Retinal pigment epithelial cell (primary cell): ENCODE results near the gene KCTD20.
"Not testable (repeated sequence)": the region's sequence is repeated elsewhere in the genome, so short reads cannot be mapped to it uniquely, and the experiment has no call there.

Experiments
- DNase-seq: peaks from one replicate; pipeline ENCODE4 v3.0.0-alpha.2; 2010; ENCODE audit warnings: low read depth
- H3K4me3 ChIP-seq: 2 replicates; pipeline ENCODE4 v1.5.1; 2011; ENCODE audit warnings: mild to moderate bottlenecking, low read length, control low read depth, moderate library complexity
- TF ChIP-seq, protein P1 (sequence below): conservative IDR thresholded peaks from 2 replicates; pipeline ENCODE4 v1.5.1; 2011; ENCODE audit warnings: low read depth, low read length, control low read depth, inconsistent platforms

The KCTD20 gene

DNA sequence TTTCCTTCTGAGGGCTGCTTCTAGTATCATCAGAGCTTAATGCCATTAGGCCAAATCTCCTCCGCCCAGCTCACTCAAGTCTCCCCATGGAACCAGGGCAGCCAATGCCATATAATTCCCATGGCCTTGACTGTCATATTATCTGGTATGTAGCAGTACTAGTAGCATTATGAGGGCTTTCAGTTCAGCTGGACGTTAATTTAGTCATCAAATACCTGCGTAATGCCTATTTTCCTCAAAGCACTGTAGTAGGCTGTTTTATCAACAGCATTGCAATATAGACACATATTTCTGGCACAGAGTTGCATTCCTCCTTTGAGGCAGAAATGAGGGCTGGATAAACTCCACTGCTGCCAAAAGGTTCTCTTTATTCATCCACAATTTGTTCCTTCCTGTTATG, 1.7 kb downstream of the KCTD20 start:
- TF ChIP-seq, protein P1, sequence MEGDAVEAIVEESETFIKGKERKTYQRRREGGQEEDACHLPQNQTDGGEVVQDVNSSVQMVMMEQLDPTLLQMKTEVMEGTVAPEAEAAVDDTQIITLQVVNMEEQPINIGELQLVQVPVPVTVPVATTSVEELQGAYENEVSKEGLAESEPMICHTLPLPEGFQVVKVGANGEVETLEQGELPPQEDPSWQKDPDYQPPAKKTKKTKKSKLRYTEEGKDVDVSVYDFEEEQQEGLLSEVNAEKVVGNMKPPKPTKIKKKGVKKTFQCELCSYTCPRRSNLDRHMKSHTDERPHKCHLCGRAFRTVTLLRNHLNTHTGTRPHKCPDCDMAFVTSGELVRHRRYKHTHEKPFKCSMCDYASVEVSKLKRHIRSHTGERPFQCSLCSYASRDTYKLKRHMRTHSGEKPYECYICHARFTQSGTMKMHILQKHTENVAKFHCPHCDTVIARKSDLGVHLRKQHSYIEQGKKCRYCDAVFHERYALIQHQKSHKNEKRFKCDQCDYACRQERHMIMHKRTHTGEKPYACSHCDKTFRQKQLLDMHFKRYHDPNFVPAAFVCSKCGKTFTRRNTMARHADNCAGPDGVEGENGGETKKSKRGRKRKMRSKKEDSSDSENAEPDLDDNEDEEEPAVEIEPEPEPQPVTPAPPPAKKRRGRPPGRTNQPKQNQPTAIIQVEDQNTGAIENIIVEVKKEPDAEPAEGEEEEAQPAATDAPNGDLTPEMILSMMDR, result no peak
- peak; percentile 60 for DNase-seq

DNA sequence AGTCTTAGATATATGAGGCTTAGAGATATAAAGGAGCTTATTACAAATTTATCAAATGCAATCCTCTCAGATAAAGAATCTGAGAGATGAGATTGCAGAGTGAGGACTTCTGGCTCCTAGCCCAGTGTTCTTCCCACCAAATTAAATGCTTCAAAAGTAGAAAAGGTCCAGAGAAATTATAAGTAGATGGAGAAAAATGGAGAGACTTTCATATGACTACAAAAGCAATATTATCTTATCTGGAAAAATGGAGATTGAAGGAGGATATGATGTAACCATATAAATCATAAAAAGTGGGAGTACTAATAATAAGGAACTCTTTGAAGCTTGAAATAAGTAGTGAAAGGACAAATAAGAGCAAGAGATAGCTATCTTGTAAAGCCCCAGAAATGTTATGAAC, 2.8 kb downstream of the KCTD20 start:
- TF ChIP-seq, protein P1, result no peak
- H3K4me3 ChIP-seq, result no peak overlapping the region

More for the DNA sequence above, 1.7 kb downstream of the KCTD20 start:
- peak overlapping the region; percentile 87 for H3K4me3 ChIP-seq

DNA sequence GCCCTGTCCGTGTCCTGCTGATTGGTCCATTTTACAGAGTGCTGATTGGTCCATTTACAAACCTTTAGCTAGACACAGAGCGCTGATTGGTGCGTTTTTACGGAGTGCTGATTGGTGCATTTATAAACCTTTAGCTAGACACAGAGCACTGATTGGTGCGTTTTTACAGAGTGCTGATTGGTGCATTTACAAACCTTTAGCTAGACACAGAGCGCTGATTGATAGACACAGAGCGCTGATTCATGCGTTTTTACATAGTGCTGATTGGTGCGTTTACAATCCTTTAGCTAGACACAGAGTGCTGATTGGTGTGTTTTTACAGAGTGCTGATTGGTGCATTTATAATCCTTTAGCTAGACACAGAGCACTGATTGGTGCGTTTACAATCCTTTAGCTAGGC, 6.4 kb downstream of the KCTD20 start:
- DNase-seq, H3K4me3 ChIP-seq: not testable (repeated sequence)

More for the DNA sequence above, 2.8 kb downstream of the KCTD20 start:
- DNase-seq, result no peak

DNA sequence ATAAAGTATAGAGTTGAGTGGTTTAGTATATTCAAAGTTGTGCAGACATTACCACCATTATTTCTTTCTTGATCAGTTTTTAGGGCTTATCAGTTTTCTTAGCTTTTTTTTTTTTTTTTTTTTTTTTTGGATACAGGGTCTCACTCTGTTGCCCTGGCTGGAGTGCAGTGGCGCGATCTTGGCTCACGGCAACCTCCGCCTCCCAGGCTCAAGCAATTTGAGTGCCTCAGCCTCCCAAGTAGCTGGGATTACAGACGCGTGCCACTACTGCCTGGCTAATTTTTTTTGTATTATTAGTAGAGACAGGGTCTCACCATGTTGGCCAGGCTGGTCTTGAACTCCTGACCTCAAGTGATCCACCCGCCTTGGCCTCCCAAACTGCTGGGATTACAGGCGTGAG, 10.1 kb downstream of the KCTD20 start:
- DNase-seq, H3K4me3 ChIP-seq: not testable (repeated sequence)

DNA sequence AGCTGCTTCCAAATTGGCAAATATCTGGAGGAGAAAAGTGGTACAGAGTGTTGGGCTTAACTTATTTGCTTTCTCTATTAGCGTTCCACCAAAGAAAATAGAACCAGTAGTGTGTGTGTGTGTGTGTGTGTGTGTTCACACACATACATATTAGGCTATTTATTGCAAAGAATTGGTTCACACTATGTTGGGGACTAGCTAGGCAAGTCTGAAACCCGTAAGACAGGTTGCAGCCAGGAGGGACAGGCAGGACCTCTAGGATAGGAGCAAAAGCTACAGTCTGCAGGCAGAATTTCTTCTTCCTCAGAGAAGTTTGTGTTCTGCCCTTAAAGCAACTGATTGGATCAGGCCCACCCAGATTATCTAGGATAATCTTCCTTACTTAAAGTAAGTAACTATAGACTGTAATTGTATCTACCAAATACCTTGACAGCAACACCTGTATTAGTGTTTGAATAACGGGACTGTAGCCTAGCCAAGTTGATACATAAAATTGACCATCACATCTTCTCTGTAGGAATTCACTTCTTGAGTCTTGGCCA, 12.8 kb downstream of the KCTD20 start:
- no peak overlapping the region for H3K4me3 ChIP-seq
- TF ChIP-seq, protein P1, result no peak
- DNase-seq, result no peak

DNA sequence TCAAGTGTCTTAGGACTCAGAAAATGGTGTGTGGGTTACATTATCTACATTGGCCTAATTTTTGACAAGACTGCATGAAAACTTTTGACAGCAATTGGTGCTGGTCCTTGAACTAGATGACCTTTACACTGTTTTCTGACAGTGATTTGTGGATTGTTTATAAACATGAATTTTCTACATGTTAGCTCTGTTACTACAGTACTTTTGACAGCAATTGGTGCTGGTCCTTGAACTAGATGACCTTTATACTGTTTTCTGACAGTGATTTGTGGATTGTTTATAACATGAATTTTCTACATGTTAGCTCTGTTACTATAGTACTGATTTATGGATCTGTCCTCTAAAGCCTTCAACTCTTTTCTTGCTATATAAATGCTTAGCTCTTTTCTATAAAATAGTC, 16.7 kb downstream of the KCTD20 start:
- DNase-seq, result no peak
- TF ChIP-seq, protein P1, result no peak
- no peak overlapping the region for H3K4me3 ChIP-seq

DNA sequence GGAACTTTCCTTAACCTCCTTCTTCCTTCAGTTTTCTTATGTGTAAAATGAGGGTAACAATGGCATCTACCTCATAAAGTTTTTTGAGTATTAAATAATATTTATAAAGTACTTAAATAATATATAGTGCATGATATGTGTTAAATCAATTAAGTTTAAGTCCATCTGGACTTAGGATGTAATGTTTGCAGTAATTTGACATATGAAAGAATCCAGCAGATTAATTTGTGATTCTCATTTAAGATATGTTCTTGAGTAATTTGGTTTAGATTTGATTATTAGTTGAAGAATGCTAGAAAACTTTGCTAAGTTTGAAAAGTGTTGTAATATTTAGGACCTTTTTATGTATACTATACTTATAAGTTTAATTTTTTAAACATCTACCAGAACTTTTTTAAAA, 18.1 kb downstream of the KCTD20 start:
- no peak overlapping the region for H3K4me3 ChIP-seq
- DNase-seq, result no peak
- TF ChIP-seq, protein P1, result no peak

DNA sequence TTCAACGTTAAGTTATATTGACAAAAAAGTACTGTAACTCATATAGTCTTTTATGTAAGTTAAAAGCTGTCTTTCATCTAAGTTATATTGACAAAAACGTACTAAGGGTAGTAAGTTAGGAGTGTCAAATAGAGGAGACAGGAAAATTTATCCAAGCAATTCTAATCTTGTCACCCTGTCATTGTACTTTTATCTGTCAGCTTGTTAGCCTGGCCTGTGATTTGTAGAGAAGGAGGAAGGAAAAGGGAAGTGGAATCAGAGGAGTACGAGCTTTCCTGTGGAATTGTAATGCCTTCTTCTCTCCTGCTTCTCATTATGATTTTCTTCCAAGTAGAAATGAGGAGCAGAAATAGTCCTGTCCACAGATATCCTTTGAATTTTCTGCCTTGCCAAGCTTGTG, 18.8 kb downstream of the KCTD20 start:
- TF ChIP-seq, protein P1, result no peak
- DNase-seq, result no peak
- no peak overlapping the region for H3K4me3 ChIP-seq
